ENCODE measurements around the gene ZNF787.
"Not testable (repeated sequence)": the region's sequence is repeated elsewhere in the genome, so short reads cannot be mapped to it uniquely, and the experiment has no call there.

Gene ZNF787

DNA sequence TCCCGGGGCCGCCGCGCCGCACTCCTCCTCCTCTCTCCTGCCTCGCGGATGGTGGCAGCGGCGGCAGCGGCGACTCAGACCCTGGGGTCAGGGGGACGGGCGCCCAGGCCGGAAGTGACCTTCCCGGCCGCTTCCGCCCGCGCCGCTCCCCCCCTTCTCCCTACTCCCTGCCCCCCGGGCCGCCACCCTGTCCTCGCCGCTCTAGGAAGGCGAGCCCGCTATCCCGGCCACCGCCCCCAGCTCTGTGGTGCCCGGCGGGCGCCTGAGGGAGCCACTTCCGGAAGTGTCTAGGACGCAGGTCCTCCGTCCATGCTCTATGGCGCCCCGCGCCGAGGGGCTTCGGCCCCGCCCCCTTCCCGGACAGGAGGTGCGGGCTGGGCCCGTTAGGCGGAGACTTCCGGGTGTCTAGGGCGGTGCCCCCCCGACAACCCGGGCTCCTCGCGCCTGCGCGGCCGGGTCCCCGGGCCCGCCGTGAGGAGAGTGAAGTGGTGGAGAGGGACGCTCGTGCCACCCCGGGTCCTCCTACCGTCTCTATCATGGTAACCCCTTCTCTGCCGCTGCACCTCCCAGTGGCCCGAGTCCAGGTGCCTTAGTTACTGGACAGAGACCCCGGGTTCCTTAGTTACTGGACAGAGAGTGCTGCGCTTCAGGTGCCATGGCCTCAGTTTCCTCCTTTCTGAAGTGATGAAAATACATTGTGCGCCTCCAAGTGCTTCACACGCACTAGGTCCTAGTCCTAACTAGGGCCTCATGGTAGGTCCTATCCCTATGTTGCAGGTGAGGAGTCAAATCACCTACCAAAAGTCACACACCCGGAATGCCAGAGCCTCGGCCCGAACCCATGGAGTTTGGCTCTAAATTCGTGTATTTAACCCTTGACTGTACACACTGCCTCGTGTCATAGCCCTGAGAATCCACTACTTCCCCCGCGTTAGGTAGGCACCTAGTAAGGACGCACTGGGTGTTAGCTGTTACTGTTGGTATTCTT, at the start of gene ZNF787:
Gene ZNF787, minus strand, starts transcription at position 116 of the 988 bp plus-strand sequence. CDS start 18,078 bp downstream, outside the sequence.
- DNase-seq: peak; percentile 83

DNA sequence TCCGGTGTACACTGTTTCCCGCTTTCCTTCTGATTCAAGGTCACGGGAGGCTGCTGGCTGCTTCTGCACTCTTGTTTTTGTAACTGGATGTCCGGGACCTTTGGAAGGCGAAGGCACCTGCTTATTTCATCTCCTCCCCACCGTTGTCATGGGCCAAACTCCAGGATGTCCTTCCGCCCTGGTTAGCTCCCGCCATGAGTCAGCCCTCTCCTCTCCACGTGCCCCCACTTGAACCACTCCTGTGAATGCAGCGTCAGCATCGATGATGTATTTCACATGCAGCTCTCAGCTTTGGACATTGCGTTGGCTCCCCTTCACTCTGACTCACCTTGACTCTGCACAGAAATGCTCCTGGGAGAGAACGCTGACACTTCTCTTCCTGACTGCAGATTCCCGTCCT, 49.2 kb upstream of the ZNF787 start:
- peak; percentile 41 for DNase-seq

DNA sequence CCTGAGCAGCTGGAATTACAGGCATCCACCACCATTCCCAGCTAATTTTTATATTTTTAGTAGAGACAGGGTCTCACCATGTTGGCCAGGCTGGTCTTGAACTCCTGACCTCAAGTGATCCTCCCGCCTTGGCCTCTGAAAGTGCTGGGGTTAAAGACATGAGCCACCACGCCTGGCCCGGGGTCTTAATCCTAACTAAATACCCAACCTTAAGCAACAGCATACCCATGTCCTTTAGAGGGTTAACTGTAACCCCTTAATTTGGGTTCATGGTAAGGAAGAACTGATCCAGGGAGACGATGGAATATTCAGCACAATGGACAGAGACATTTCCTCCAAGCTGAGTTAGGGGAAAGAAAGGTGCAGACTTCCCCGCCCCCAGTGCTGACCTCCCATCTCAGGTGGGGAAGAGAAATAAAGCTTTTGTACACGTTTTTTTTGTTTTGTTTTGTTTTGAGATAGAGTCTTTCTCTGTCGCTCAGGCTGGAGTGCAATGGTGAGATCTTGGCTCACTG, 46.0 kb upstream of the ZNF787 start:
- DNase-seq: no peak

DNA sequence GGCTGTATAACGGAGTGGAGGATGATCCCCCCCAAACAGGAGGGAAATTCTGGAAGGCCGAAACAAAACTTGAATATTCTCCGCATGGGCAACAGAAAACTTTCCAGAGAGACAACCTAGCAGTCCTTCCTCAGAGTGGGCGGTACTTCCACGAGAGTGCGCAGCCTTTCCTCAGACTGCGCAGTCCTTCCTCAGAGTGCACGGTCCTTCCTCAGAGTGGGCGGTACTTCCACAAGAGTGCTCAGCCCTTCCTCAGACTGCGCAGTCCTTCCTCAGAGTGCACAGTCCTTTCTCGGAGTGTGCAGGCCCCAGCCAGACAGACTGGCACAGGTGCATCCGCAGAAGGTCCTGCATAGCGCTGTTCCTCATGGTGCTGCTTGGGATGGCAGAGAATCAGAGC, 42.0 kb upstream of the ZNF787 start:
- DNase-seq: no peak

DNA sequence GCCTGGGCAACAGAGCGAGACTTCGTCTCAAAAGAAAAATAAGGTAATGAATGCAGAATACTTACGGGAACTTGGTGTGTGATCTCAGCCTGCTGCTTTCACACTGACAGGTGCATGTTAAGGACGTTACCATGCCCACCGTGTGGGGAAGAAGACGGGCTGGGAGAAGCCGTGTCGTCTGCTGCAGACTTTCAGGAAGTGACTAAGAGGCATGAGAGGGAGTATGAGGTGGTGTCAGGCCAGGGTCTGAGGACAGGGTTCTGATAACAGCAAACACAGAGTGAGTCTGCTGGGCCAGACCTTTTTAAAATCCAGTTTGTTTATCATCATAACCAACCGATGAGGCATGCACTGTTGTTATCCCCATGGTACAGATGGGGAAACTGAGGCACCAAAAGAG, 41.2 kb upstream of the ZNF787 start:
- no peak for DNase-seq

DNA sequence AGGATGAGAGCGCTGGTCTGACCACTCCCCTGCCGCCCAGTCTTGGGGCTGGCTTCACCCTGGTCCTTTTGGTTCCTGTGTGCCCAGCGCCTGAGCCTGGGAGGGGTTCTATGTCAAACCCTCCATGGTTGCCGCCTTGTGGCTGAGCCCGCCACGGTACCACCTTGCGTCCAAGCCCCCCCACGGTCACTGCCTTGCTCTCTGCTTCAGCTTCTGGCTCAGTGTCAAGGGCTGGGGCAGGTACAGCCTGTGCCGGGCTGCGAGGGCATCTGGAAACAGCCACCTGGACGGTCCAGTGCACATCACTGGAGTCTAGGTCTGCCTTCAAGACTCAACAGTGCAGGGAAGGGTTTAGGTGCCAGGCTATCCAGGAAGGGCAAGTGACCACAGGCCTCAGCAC, 40.4 kb upstream of the ZNF787 start:
- no peak for DNase-seq

DNA sequence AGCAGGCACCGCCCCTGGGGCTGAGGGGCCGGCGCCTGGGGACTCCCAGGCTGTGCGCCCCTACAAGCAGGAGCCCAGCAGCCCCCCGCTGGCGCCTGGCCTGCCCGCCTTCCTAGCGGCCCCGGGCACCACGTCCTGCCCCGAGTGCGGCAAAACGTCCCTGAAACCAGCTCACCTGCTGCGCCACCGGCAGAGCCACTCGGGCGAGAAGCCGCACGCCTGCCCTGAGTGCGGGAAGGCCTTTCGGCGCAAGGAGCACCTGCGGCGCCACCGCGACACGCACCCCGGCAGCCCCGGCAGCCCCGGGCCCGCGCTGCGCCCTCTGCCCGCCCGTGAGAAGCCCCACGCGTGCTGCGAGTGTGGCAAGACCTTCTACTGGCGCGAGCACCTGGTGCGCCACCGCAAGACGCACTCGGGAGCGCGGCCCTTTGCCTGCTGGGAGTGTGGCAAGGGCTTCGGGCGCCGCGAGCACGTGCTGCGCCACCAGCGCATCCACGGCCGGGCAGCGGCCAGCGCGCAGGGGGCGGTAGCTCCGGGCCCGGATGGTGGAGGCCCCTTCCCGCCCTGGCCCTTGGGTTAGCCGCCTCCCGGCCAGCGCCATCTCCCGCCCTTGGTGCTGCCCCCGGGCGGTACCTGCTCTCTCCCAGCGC, 38.7 kb upstream of the ZNF787 start:
- no peak for DNase-seq

DNA sequence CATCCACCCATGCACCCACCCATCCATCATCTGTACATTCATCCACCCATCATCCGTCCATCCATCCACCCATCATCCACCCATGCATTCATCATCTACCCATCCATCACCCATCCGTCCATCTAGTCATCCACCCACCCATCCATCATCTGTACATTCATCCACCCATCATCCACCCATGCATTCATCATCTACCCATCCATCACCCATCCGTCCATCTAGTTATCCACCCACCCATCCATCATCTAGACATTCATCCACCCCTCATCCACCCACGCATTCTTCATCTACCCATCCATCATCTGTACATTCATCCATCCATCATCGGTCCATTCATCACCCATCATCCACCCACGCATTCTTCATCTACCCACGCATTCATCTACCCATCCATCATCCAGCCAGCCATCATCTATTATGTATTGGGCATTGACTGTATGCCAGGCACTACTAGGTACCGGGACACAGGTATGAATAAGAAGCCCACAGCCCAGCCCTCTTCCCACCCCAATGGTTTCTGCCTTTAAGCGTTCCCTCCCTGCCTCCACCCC, 38.0 kb upstream of the ZNF787 start:
- no peak for DNase-seq

DNA sequence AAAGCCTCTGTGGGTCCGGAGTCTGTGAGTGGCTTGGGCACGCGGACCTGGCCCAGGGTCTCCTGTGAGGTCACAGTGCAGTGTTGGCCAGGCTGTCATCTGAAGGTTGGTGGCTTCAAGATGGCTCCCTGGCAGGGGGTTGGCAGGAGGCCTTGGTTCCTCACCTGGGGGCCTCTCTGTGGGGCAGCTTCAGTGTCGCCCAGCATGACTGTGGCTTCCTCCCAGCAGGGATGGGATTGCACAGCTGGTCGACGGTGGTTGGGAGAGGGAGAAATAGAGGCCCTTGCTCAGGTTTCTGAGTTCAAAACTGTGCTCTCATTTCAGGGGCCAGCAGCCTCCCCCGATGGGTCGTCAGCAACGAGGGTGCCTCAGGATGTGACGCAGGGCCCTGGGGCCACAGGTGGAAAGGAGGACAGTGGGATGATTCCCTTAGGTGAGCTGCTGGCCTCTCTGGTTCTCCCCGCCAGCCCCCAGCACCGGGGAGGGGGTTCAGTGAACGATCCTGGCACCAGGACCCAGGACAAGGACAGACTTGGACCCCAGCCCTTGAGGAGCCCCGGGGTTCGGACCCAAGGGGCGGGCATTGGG, 37.2 kb upstream of the ZNF787 start:
- DNase-seq: no peak

DNA sequence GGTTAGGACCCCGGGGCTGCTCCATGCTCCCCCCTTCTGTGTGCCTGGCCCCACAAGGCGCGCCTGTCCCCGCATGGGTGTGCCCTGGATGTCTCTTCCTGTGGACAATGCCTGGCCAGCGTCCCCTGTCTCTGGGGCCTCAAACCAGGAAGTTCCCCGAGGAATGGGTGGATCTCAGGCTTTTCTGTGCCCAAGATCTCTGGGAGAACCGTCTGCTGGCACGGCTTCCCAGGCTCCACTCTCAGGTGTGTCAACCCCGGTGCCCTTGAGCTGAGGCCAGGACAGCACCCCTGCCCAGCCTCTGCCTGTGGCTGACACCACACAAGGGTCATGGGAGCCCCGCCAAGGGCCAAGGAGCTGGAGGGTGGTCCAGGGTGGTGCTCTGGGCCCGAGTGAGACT, 35.7 kb upstream of the ZNF787 start:
- no peak for DNase-seq

DNA sequence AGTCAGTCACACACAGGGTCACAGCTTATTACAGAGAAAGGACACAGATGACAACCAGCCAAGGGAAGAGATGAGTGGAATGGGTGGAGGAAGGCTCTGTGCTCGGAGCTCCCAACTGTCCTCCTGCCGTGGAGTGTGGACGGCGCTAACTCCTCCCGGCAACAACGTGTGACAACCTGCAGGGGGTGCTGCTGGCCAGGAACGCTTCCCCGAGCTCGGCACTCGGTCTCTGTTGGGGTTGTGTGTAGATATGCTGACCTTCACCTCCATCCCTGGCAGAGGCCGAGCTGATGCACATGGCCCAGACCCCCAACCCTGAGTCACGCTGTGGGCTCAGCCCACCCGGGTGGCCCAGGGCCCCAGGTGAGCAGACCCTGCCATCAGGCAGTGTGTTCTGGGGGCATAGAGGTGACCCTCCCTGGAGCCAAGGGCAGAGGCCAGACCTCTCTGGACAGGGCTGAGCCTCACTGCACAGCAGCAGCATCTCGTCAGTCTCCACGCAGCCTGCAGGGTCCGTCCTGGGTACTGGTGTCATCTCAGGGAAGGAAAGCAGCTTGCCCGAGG, 34.1 kb upstream of the ZNF787 start:
- no peak for DNase-seq

DNA sequence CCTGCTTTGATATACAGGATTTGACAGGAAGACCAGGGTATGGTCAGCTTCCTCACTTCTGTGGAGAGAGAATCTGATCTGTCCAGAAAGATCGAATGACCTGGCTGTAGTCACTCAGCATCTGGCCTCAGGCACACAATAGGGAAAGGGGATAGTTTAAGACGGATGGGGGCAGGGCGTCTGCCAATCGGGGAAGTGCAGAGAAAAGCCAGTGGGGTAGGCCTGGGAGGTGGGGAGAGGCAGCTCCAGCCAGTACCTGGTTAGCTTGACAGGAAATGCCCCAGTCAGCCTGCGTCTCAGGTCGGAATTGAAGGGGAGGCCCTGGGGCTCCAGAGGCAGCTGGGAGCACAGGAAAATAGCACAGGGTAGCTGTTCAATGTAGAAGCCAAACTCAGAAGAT, 32.4 kb upstream of the ZNF787 start:
- DNase-seq: no peak

DNA sequence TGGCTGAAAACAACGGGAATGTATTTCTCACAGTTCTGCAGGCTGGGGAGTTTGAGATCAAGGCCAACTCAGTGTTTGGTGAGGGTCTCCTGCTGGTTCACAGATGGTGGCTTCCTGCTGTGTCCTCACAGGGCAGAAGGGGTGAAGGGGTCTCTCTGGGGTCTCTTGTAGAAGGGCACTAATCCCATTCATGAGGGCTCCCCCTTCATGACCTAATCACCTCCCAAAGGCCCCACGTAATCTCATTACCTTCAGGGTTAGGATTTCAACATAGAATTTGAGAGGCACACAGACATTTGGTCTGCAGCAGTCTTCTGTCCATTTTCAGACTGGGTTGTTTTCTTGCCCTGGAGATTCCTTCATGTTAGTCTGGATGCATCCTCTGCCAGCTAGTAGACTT, 31.5 kb upstream of the ZNF787 start:
- DNase-seq: no peak

DNA sequence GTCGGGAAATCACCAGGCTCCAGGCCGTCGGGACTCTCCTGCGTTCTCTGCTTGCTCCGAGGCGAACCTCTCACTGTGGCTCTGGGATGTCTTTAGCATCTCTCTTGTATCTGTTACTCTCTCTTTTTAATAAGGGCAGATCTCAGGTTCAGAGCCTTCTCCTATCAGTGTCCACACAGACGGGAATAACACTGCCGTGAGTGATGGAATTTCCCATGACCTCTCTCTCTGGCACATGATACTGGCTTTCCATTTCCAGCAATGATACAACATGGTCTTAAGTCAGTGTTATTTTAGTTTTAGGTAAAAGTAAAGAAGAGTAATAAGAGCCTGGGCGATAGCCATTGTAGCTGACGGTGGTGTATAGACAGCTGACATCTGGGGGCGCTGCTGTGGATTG, 29.3 kb upstream of the ZNF787 start:
- DNase-seq: no peak

DNA sequence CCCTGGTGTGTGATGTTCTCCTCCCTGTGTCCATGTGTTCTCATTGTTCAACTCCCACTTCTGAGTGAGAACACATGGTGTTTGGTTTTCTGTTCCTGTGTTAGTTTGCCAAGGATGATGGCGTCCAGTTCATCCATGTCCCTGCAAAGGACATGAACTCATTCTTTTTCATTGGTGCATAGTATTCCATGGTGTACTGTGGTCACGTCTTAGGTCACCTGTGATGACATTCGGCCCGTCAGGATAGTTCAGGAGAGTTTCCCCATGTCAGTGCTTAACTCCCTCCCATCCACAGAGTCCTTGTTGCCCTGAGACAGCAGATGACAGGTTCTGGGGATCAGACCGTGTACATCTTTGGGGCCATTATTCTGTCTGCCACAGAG, 28.6 kb upstream of the ZNF787 start:
- no peak for DNase-seq

DNA sequence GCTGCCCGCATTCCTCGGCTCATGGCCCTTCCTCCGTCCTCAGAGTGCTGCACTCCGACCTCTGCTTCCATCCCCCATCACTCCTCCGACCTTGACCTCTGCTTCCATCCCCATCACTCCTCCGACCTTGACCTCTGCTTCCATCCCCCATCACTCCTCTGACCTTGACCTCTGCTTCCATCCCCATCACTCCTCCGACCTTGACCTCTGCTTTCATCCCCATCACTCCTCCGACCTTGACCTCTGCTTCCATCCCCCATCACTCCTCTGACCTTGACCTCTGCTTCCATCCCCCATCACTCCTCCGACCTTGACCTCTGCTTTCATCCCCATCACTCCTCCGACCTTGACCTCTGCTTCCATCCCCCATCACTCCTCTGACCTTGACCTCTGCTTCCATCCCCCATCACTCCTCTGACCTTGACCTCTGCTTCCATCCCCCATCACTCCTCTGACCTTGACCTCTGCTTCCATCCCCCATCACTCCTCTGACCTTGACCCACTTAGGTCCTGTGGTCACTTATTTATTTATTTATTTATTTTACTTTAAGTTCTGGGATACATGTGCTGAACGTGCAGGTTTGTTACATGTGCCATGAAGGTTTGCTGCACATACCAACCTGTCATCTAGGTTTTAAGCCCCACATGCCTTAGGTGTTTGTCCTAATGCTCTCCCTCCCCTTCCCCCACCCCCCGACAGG, 28.0 kb upstream of the ZNF787 start:
- not testable (repeated sequence) for DNase-seq

DNA sequence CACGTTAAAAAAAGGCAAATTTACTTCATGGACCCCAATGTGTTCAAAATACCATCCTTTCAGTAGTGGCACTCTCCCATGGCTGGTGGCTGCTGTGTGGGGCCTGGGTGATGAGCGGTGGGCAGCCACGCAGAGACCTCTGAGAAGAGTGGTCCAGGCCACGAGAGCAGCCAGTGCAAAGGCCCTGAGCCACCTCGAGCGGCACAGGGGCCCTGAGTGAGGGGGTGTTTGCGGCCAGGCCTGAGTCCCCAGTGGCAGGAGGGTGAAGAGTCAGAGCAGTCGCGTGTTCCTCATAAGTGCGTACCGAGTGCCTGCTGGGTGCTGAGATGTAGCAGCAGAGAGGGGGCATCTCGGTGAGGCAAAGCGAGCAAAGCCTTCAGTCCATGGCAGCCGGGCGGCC, 27.0 kb upstream of the ZNF787 start:
- no peak for DNase-seq

DNA sequence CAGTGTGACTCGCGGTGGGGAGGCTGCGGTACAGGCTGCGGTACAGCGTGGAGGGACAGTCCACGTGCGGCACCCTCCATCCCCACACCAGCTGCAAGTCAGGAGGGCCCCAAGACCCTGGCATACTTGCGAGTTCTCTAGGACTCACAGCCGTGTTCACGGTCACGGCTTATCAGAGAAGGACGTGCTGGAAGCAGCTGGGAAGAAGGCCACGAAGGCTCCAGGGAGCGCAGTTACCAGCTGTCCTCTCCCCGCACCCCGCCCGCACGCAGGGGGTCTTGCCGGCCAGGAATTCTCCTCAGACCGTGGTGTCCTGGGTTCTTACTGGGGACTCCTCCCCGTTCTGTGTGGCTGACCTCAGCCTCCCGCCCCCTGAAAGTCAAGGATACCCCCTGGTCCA, 26.2 kb upstream of the ZNF787 start:
- no peak for DNase-seq

DNA sequence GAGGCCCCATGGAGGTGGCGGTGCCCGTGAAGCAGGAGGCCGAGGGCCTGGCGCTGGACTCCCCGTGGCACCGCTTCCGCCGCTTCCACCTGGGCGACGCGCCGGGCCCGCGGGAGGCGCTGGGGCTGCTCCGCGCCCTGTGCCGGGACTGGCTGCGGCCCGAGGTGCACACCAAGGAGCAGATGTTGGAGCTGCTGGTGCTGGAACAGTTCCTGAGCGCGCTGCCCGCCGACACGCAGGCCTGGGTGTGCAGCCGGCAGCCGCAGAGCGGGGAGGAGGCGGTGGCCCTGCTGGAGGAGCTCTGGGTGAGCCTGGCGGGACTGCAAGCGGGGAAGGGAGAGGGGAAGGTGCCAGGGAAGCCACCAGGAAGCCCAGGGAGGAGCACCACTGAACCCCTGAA, 25.8 kb upstream of the ZNF787 start:
- DNase-seq: no peak

DNA sequence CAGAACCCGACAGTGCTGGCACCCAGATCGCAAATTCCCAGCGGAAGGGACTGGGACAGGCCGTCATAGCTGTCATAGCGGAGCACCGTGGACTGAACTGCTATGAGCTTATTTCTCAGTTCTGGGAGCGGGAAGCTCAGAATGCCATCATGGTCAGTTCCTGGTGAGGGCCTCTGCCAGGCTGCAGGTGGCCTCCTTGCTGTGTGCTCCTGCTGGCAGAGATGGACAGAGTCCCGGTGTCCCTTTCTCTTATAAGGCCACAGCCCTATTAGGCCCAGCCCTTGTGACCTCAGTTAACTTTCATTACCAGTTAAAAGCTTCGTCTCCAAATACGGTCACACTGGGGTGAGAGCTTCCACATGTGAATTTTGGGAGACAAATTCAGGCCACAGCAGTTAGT, 24.6 kb upstream of the ZNF787 start:
- no peak for DNase-seq

DNA sequence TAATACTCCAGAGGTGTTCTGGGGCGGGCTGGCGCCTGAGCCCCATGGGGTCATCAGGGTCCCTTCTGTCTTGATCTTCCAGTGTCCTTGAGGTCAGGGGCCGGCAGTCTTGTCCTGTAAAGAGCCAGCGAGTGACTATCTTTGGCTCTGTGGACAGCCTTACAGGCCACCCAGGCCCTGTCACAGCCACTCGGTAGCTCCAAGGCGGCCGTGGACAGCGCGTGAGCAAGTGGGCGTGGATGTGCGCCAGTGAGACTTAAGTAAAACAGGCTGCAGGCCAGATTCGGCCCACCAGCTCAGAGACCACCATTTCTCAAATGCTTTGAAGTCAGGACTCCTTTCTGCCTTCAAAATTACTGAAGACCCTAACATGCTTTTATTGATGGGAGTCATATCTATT, 23.7 kb upstream of the ZNF787 start:
- no peak for DNase-seq

DNA sequence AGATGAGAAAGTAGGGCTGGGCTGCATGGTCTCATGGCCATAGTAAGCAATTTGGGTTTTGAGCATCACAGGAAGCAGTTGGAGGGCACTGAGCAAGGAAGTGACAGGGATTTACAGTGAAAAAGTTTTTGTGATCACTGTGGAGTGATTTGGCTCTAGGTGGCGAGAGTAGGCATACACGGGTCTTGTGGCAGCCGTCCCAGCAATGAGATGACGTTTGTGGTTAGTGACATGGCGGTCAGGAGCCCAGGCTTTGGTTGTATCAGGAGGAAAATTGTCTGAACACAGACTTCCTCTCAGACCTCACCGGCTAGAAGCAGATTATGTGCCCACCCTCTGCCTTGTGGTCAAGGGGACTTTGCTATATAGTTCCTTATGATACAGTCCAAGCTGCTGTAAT, 23.3 kb upstream of the ZNF787 start:
- no peak for DNase-seq
